Stimulated activated naive CD4-positive, alpha-beta T cell (primary cell): ENCODE results near the gene TSGA10.
"Not testable (repeated sequence)": the region's sequence is repeated elsewhere in the genome, so short reads cannot be mapped to it uniquely, and the experiment has no call there.

Source experiments
- DNase-seq, 6 experiments: peaks; one replicate each; lab custom pipeline; 2025; lab: John Stamatoyannopoulos, UW

Gene TSGA10

GRCh38 chr2:99152199-99152895 is 2.4 kb downstream of the TSGA10 start:
- DNase-seq, result no peak

GRCh38 chr2:99150706-99151105 is 4.0 kb downstream of the TSGA10 start:
- DNase-seq, result no peak

- DNase-seq, result peak; percentile 94 to 97 (median 96)
Observed at GRCh38 chr2:99141110-99142108, 13.3 kb downstream of the TSGA10 start, which contains the start of gene C2orf15. Gene C2orf15 (plus strand): TSS chr2:99141707. CDS start chr2:99150559, 8,852 bp downstream.

GRCh38 chr2:99140860-99141109 is 14.0 kb downstream of the TSGA10 start:
- DNase-seq, result no peak

GRCh38 chr2:99140056-99140859 is 14.5 kb downstream of the TSGA10 start:
- DNase-seq, result no peak

GRCh38 chr2:99139003-99139402 is 15.7 kb downstream of the TSGA10 start:
- DNase-seq, result no peak

- DNase-seq, result not testable (repeated sequence)
Observed at GRCh38 chr2:99135044-99135556, 19.6 kb downstream of the TSGA10 start.

- DNase-seq, result no peak
Observed at GRCh38 chr2:99127981-99128380, 26.8 kb downstream of the TSGA10 start.

- DNase-seq, result no peak
Observed at GRCh38 chr2:99112617-99113016, 42.1 kb downstream of the TSGA10 start.

GRCh38 chr2:99111945-99112344 is 42.8 kb downstream of the TSGA10 start:
- DNase-seq, result no peak

- no peak for DNase-seq
Observed at GRCh38 chr2:99111236-99111635, 43.5 kb downstream of the TSGA10 start.

GRCh38 chr2:99106913-99107312 is 47.8 kb downstream of the TSGA10 start:
- no peak for DNase-seq

- DNase-seq, result no peak
Observed at GRCh38 chr2:99104006-99104405, 50.7 kb downstream of the TSGA10 start.

- DNase-seq, result no peak
Observed at GRCh38 chr2:99101697-99102096, 53.0 kb downstream of the TSGA10 start.

- DNase-seq, result no peak
Observed at GRCh38 chr2:99096728-99097127, 58.0 kb downstream of the TSGA10 start.

GRCh38 chr2:99088017-99088416 is 66.7 kb downstream of the TSGA10 start:
- no peak for DNase-seq

- DNase-seq, result no peak
Observed at GRCh38 chr2:99086385-99086784, 68.4 kb downstream of the TSGA10 start.

GRCh38 chr2:99085421-99085820 is 69.3 kb downstream of the TSGA10 start:
- DNase-seq, result peak in 3 of 6 experiments; percentile 6 to 15 (median 12)

GRCh38 chr2:99084256-99084655 is 70.5 kb downstream of the TSGA10 start:
- no peak for DNase-seq

- no peak for DNase-seq
Observed at GRCh38 chr2:99081891-99082290, 72.9 kb downstream of the TSGA10 start.

- no peak for DNase-seq
Observed at GRCh38 chr2:99079226-99079625, 75.5 kb downstream of the TSGA10 start.

- no peak for DNase-seq
Observed at GRCh38 chr2:99072551-99072950, 82.2 kb downstream of the TSGA10 start.
